Endodermal cell (in vitro differentiated cells): ENCODE data around the gene SEC14L1. TPM values are rescaled to one million over a fixed set of nuclear protein-coding genes. Genes with fewer than 3 reads are reported as not detected.

Source experiments
- DNase-seq: peaks from one replicate; pipeline ENCODE4 v3.0.0-alpha.2; 2017
- H3K27ac ChIP-seq: 2 replicates; pipeline ENCODE4 v1.5.1; 2013; ENCODE audit warnings: mild to moderate bottlenecking, low read depth, low read length, moderate library complexity
- H3K27me3 ChIP-seq: 2 replicates; pipeline ENCODE4 v1.6.1; 2013; ENCODE audit warnings: mild to moderate bottlenecking, low read length, moderate library complexity; ENCODE audit not compliant: insufficient read depth, control insufficient read depth, poor library complexity, severe bottlenecking
- H3K36me3 ChIP-seq: 2 replicates; pipeline ENCODE4 v1.7.0; 2013; ENCODE audit warnings: mild to moderate bottlenecking, low read length, moderate library complexity; ENCODE audit not compliant: control insufficient read depth, insufficient read depth
- H3K4me1 ChIP-seq: one replicate; pipeline ENCODE4 v1.7.0; 2013; ENCODE audit warnings: low read length; ENCODE audit not compliant: control insufficient read depth, insufficient read depth
- H3K4me3 ChIP-seq: 2 replicates; pipeline ENCODE4 v1.5.1; 2013; ENCODE audit warnings: mild to moderate bottlenecking, low read length, moderate library complexity
- H3K9ac ChIP-seq: 2 replicates; pipeline ENCODE4 v1.6.1; 2013; ENCODE audit warnings: mild to moderate bottlenecking, low read length, moderate library complexity; ENCODE audit not compliant: poor library complexity, severe bottlenecking; ENCODE audit errors: extremely low read depth
- H3K9me3 ChIP-seq: 2 replicates; pipeline ENCODE4 v1.6.1; 2013; ENCODE audit warnings: mild to moderate bottlenecking, low read length, moderate library complexity; ENCODE audit not compliant: control insufficient read depth
- H3K27ac Mint-ChIP-seq: 2 replicates; pipeline ENCODE4 v1.8.0; 2020; ENCODE audit warnings: mixed read lengths
- H3K27me3 Mint-ChIP-seq: 2 replicates; pipeline ENCODE4 v1.8.0; 2021; ENCODE audit warnings: mild to moderate bottlenecking, mixed read lengths; ENCODE audit not compliant: insufficient read depth
- H3K36me3 Mint-ChIP-seq: 2 replicates; pipeline ENCODE4 v1.8.0; 2020; ENCODE audit warnings: low read depth, mixed read lengths
- H3K4me1 Mint-ChIP-seq: 2 replicates; pipeline ENCODE4 v1.8.0; 2020; ENCODE audit warnings: mixed read lengths
- H3K4me3 Mint-ChIP-seq: 2 replicates; pipeline ENCODE4 v1.8.0; 2020; ENCODE audit warnings: mild to moderate bottlenecking, moderate library complexity, mixed read lengths
- H3K9me3 Mint-ChIP-seq: 2 replicates; pipeline ENCODE4 v1.8.0; 2020; ENCODE audit warnings: mild to moderate bottlenecking, mixed read lengths
- WGBS, 2 experiments: methylation state at CpG; one replicate each; pipeline versions ENCODE4 v1.1.5 to v1.1.7; 2013; ENCODE audit warnings: missing lambda C conversion rate in 2 of 2, mixed read lengths in 1 of 2; ENCODE audit not compliant: insufficient coverage in 1 of 2, insufficient read length in 1 of 2; 5-methylcytosine and 5-hydroxymethylcytosine counted together
- total RNA-seq, 2 donors: library from RNA; stranded (reverse); fragmentation: NEBNext Ultra II Directional in 1 of 2; extraction: Animal tissue kit (Norgen Biotek cat#: 25700) in 1 of 2; gene quantifications; 2 replicates in 1 of 2; 3 replicates in 1 of 2; pipeline ENCODE4 v1.2.1, GENCODE V29; 2021
- TF ChIP-seq, protein P1 (sequence below): fragments of 200-600 bp; sonication (generic); conservative IDR thresholded peaks from 2 replicates; pipeline ENCODE4 v1.5.0; 2021; ENCODE audit warnings: antibody characterized with exemption, mild to moderate bottlenecking

The SEC14L1 gene
- total RNA-seq, 2 donors from 2014 or later: 77.0 to 87.4 TPM

DNA sequence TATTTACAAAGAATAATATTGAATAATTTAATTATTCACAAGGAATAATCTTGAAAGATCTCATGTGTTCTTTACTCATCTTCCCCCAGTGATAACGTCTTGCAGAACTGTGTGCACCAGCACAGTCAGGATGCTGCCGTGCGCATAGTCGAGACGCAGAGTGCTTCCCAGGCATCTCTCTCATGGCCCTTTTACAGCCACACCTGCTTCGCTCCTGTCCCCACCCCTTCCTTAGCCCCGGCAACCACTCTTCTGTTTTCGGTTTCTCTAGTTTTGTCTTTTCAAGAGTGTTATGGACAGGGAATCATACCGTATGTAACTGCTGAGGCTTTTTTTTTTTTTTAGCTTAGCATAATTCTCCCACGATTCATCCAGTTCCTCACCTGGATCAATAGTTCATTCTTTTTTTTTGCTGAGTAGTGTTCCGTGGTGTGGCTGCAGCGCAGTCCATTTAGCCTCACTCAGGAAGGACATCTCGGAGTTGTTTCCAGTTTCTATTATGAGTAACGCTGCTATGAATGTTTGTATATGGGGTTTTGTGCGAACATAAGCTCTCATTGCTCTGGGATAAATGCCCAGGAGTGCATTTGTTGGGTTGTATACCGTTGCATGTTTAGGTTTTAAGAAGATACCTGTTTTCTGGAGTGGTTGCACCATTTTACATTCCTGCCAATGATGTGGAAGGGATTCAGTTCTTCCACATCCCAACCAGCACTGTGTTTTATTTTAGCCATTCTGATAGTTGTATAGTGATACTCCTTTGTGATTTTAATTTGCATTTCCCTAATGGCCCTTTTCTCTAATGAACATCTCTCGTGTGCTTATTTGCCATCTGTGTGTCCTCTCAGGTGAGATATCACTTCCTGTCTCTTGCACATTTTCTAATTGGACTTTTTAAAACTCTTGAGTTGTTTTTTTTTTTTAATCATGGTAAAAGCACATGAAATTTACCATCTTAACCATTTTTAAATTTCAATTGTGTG lies 47.6 kb downstream of the SEC14L1 start:
- Histone ChIP-seq H3K36me3 (peaks cover 14% of the 10 kb centered on the region), H3K27ac (no peak overlapping the region), H3K9me3 (no peaks in the 10 kb centered on the region), H3K4me1 (no peaks in the 10 kb centered on the region), H3K4me3 (no peak overlapping the region), H3K9ac (no peak overlapping the region), H3K27me3 (no peaks in the 10 kb centered on the region)
- TF ChIP-seq, protein P1, sequence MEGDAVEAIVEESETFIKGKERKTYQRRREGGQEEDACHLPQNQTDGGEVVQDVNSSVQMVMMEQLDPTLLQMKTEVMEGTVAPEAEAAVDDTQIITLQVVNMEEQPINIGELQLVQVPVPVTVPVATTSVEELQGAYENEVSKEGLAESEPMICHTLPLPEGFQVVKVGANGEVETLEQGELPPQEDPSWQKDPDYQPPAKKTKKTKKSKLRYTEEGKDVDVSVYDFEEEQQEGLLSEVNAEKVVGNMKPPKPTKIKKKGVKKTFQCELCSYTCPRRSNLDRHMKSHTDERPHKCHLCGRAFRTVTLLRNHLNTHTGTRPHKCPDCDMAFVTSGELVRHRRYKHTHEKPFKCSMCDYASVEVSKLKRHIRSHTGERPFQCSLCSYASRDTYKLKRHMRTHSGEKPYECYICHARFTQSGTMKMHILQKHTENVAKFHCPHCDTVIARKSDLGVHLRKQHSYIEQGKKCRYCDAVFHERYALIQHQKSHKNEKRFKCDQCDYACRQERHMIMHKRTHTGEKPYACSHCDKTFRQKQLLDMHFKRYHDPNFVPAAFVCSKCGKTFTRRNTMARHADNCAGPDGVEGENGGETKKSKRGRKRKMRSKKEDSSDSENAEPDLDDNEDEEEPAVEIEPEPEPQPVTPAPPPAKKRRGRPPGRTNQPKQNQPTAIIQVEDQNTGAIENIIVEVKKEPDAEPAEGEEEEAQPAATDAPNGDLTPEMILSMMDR: no peak
- Mint-ChIP-seq H3K4me3 (no peak overlapping the region), H3K27me3 (no peaks in the 10 kb centered on the region), H3K9me3 (no peaks in the 10 kb centered on the region), H3K27ac (no peak overlapping the region), H3K4me1 (no peaks in the 10 kb centered on the region), H3K36me3 (peaks cover 25% of the 10 kb centered on the region)
- no peak for DNase-seq
- WGBS, 2 experiments: 94 to 96% methylated on average over 7 to 17 of the region's 17 CpGs

DNA sequence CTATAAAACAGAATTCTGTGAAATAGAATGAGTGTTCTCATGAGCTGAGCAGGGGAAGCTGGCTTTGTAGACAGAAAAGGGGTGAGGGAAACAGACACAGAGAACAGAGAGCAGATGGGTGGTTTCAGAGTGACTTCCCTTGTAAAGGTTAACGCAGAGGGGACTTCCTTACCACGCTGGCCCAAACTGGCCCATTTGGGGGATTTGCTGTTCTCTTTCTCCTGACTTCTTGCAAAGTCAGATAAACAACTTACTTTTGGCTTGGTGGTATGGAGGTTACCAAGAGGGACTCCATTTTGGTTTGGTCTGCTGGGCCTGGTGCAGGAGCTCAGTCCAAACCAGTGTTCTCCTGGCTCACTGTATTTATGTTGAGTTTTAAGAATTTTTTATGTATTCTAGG lies 48.4 kb downstream of the SEC14L1 start:
- no peak overlapping the region for H3K4me3 ChIP-seq
- no peak overlapping the region for H3K9ac ChIP-seq
- H3K4me3 Mint-ChIP-seq: no peak overlapping the region
- H3K27me3 ChIP-seq: no peaks in the 10 kb centered on the region
- peaks cover 21% of the 10 kb centered on the region for H3K36me3 ChIP-seq
- no peak overlapping the region for H3K27ac Mint-ChIP-seq
- H3K36me3 Mint-ChIP-seq: peaks cover 33% of the 10 kb centered on the region
- WGBS, 2 experiments: 100% methylated on average over 1 to 2 of the region's 2 CpGs
- TF ChIP-seq, protein P1: no peak
- no peak for DNase-seq
- no peaks in the 10 kb centered on the region for H3K4me1 ChIP-seq
- no peak overlapping the region for H3K27ac ChIP-seq
- H3K4me1 Mint-ChIP-seq: no peaks in the 10 kb centered on the region
- H3K27me3 Mint-ChIP-seq: no peaks in the 10 kb centered on the region
- no peaks in the 10 kb centered on the region for H3K9me3 ChIP-seq
- no peaks in the 10 kb centered on the region for H3K9me3 Mint-ChIP-seq

DNA sequence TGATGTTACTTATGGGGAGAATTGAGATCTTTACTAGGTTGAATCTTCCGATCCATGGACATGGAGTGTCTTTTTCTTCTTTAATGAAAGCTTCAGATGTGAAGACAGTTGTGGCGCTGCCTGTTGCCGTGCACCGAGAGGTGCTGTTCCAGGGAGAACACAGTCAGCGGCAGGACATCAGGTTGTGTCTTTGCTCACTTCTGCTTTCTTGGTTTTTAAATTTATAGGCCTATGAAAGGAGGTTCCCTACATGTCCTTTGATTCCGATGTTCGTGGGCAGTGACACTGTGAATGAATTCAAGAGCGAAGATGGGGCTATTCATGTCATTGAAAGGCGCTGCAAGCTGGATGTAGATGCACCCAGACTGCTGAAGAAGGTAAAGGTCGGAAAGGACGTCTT lies 49.8 kb downstream of the SEC14L1 start:
- Mint-ChIP-seq H3K4me1 (no peaks in the 10 kb centered on the region), H3K36me3 (peaks cover 45% of the 10 kb centered on the region), H3K4me3 (no peak overlapping the region), H3K27me3 (no peaks in the 10 kb centered on the region), H3K9me3 (no peaks in the 10 kb centered on the region), H3K27ac (no peak overlapping the region)
- TF ChIP-seq, protein P1: no peak
- no peaks in the 10 kb centered on the region for H3K4me1 ChIP-seq
- WGBS, 2 experiments: 94 to 95% methylated on average over 11 of the region's 11 CpGs
- no peaks in the 10 kb centered on the region for H3K27me3 ChIP-seq
- H3K4me3 ChIP-seq: no peak overlapping the region
- H3K27ac ChIP-seq: peak overlapping the region; percentile 66
- no peaks in the 10 kb centered on the region for H3K9me3 ChIP-seq
- H3K9ac ChIP-seq: no peak overlapping the region
- peaks cover 34% of the 10 kb centered on the region for H3K36me3 ChIP-seq
- DNase-seq: no peak
